NT2/D1 (cell line): ENCODE measurements around the gene RFX8.

Experiments used
- SUZ12 ChIP-seq: IDR thresholded peaks from 2 replicates; pipeline ENCODE4 v1.6.1; 2011; ENCODE audit not compliant: insufficient read length, insufficient read depth; ENCODE audit errors: extremely low read depth
- YY1 ChIP-seq: IDR thresholded peaks from 2 replicates; pipeline ENCODE4 v1.6.1; 2011; ENCODE audit not compliant: insufficient read length, insufficient read depth
- ZNF274 ChIP-seq: IDR thresholded peaks from 2 replicates; pipeline ENCODE4 v1.6.1; 2011; ENCODE audit warnings: mild to moderate bottlenecking, low read depth, low read length

GRCh38 chr2:101461381-101461780 lies 13.5 kb downstream of the RFX8 start:
- TF ChIP-seq YY1, result no peak
- TF ChIP-seq ZNF274, result no peak
- TF ChIP-seq SUZ12, result no peak
